GM12878 (cell line): ENCODE data around the gene PYM1. TPM values are rescaled to one million over a fixed set of nuclear protein-coding genes. Genes with fewer than 3 reads are reported as not detected.

Source experiments
- BCL11A ChIP-seq: IDR thresholded peaks from 2 replicates; pipeline ENCODE4 v1.6.1; 2011; ENCODE audit warnings: low read depth, low read length
- E2F8 ChIP-seq: fragments of 450-650 bp; IDR thresholded peaks from 2 replicates; pipeline ENCODE4 v1.6.1; 2018; ENCODE audit warnings: mild to moderate bottlenecking, low read depth, moderate library complexity; ENCODE audit not compliant: partially characterized antibody
- ESRRA ChIP-seq: IDR thresholded peaks from 2 replicates; pipeline ENCODE4 v1.6.1; 2012; ENCODE audit warnings: mild to moderate bottlenecking, low read length, improper control_type of control experiment
- HDAC2 ChIP-seq: fragments of 200-600 bp; sonication (generic); IDR thresholded peaks from 2 replicates; pipeline ENCODE4 v1.6.1; 2017
- IKZF2 ChIP-seq, 2 experiments: fragments of 450-650 bp; IDR thresholded peaks; 2 replicates each; pipeline ENCODE4 v1.6.1; 2017; ENCODE audit warnings: mild to moderate bottlenecking in 2 of 2, moderate library complexity in 2 of 2
- MEF2A ChIP-seq: IDR thresholded peaks from 2 replicates; pipeline ENCODE4 v1.6.1; 2011; ENCODE audit warnings: low read depth, mild to moderate bottlenecking, low read length, moderate library complexity; ENCODE audit not compliant: insufficient read depth
- MLLT1 ChIP-seq: fragments of 450-650 bp; IDR thresholded peaks from 2 replicates; pipeline ENCODE4 v1.6.1; 2016; ENCODE audit warnings: mild to moderate bottlenecking
- NKRF ChIP-seq: fragments of 450-650 bp; conservative IDR thresholded peaks from 2 replicates; pipeline ENCODE4 v1.6.1; 2017; ENCODE audit warnings: mild to moderate bottlenecking, moderate library complexity
- NR2C2 ChIP-seq: IDR thresholded peaks from 2 replicates; pipeline ENCODE4 v1.6.1; 2011; ENCODE audit warnings: borderline replicate concordance, low read depth; ENCODE audit not compliant: control insufficient read depth, insufficient read length
- PBX3 ChIP-seq: IDR thresholded peaks from 2 replicates; pipeline ENCODE4 v1.6.1; 2011; ENCODE audit warnings: mild to moderate bottlenecking, low read depth, low read length, moderate library complexity; ENCODE audit not compliant: insufficient replicate concordance
- REST ChIP-seq: IDR thresholded peaks from 2 replicates; pipeline ENCODE4 v1.6.1; 2012; ENCODE audit warnings: mild to moderate bottlenecking, low read depth, low read length
- SMAD1 ChIP-seq: fragments of 450-650 bp; IDR thresholded peaks from 2 replicates; pipeline ENCODE4 v1.6.1; 2018; ENCODE audit warnings: mild to moderate bottlenecking, low read depth; ENCODE audit not compliant: partially characterized antibody
- SMC3 ChIP-seq: IDR thresholded peaks from 2 replicates; pipeline ENCODE4 v1.6.1; 2011; ENCODE audit warnings: low read length, improper control_type of control experiment, borderline replicate concordance
- ZBED1 ChIP-seq: IDR thresholded peaks from 2 replicates; pipeline ENCODE4 v1.6.1; 2016; ENCODE audit warnings: borderline replicate concordance
- ZBTB33 ChIP-seq: fragments of 450-650 bp; IDR thresholded peaks from 2 replicates; pipeline ENCODE4 v1.6.1; 2017; ENCODE audit warnings: mild to moderate bottlenecking
- polyA plus RNA-seq, 11 experiments: library from polyadenylated mRNA; depleted of rRNA in 4 of 11; unstranded in 6 of 11; stranded (reverse) in 5 of 11; fragments of >200 nt; fragmentation: Nextera tagmentation in 4 of 11; fragmentation: Illumina TruSeq in 1 of 11; extraction: Ambion mirVana in 4 of 11; extraction: Trizol in 1 of 11; gene quantifications; 1 replicate in 1 of 11; 2 replicates in 10 of 11; pipeline versions ENCODE4 v1.2.1 to v1.2.3, GENCODE V29; 2011 to 2016; ENCODE audit warnings: inconsistent platforms in 2 of 11, missing spikeins in 2 of 11, low read depth in 1 of 11
- total RNA-seq, 4 experiments: library from RNA; depleted of rRNA in 3 of 4; stranded (reverse); fragments of >200 nt in 3 of 4; fragmentation: Illumina TruSeq in 1 of 4; extraction: Trizol in 1 of 4; gene quantifications; 2 replicates each; pipeline versions ENCODE4 v1.2.1 to v1.2.3, GENCODE V29; 2013 to 2021

PYM1 gene
- total and polyA plus RNA-seq, 10 of the 15 experiments (the other 5 are each of a cell fraction or from before 2014, with no cell fraction given), result 33.9 to 93.4 (median 55.8) TPM

GRCh38 chr12:55966408-55967281, 39.0 kb upstream of the PYM1 start, which contains the start of gene CDK2 (continued):
- no peak for TF ChIP-seq PBX3
- TF ChIP-seq MLLT1, result no peak
- TF ChIP-seq E2F8, result peak; percentile 79
- TF ChIP-seq SMC3, result no peak
- peak; percentile 89 for TF ChIP-seq NKRF
- TF ChIP-seq MEF2A, result no peak
- no peak for TF ChIP-seq ZBED1
- no peak for TF ChIP-seq HDAC2
- TF ChIP-seq BCL11A, result no peak
- no peak for TF ChIP-seq ESRRA
- TF ChIP-seq IKZF2 (IDR thresholded peaks at IDR 0.05), result peak; percentile 49 to 54; a peak in 1 of 4 replicates
- TF ChIP-seq REST, result no peak
- no peak for TF ChIP-seq ZBTB33
- no peak for TF ChIP-seq NR2C2
- peak; percentile 12 for TF ChIP-seq SMAD1
